ENCODE measurements around the gene ZFAND2B.
"Not testable (repeated sequence)": the region's sequence is repeated elsewhere in the genome, so short reads cannot be mapped to it uniquely, and the experiment has no call there.

ZFAND2B gene

GRCh38 chr2:219175928-219176817 lies 30.4 kb upstream of the ZFAND2B start:
- DNase-seq, result no peak

GRCh38 chr2:219176818-219177551 lies 29.6 kb upstream of the ZFAND2B start, which contains the start of gene CNPPD1:
Gene CNPPD1, minus strand, starts transcription at chr2:219176925. Its CDS starts 97 bp downstream, at chr2:219176828.
- peak; percentile 87 for DNase-seq

GRCh38 chr2:219177552-219178376 lies 28.8 kb upstream of the ZFAND2B start, which contains the start of gene RETREG2:
Gene RETREG2, plus strand, starts transcription at chr2:219178275. Its CDS starts 78 bp downstream, at chr2:219178353.
- DNase-seq, result peak; percentile 89

- DNase-seq, result no peak
Observed at GRCh38 chr2:219178377-219179175, 28.0 kb upstream of the ZFAND2B start.

- DNase-seq, result no peak
Observed at GRCh38 chr2:219179601-219180465, 26.7 kb upstream of the ZFAND2B start.

GRCh38 chr2:219180961-219181360 lies 25.6 kb upstream of the ZFAND2B start:
- DNase-seq, result no peak

GRCh38 chr2:219181531-219181930 lies 25.1 kb upstream of the ZFAND2B start:
- DNase-seq, result no peak

GRCh38 chr2:219182331-219183150 lies 24.0 kb upstream of the ZFAND2B start:
- DNase-seq, result no peak

- DNase-seq, result no peak
Observed at GRCh38 chr2:219183151-219183772, 23.3 kb upstream of the ZFAND2B start.

GRCh38 chr2:219184121-219184520 lies 22.5 kb upstream of the ZFAND2B start:
- DNase-seq, result no peak

GRCh38 chr2:219186754-219187456 lies 19.7 kb upstream of the ZFAND2B start:
- DNase-seq, result no peak

- no peak for DNase-seq
Observed at GRCh38 chr2:219197388-219197787, 9.2 kb upstream of the ZFAND2B start.

GRCh38 chr2:219198974-219199373 lies 7.6 kb upstream of the ZFAND2B start:
- DNase-seq, result no peak

- DNase-seq, result no peak
Observed at GRCh38 chr2:219199470-219200211, 6.9 kb upstream of the ZFAND2B start.

GRCh38 chr2:219200502-219201326 lies 5.9 kb upstream of the ZFAND2B start:
- not testable (repeated sequence) for DNase-seq

- DNase-seq, result not testable (repeated sequence)
Observed at GRCh38 chr2:219201331-219201730, 5.3 kb upstream of the ZFAND2B start.

Data from GDM1 (cell line).